Mesothelial cell of epicardium (in vitro differentiated cells): ENCODE data around the gene ABCC8. TPM values are rescaled to one million over a fixed set of nuclear protein-coding genes. Genes with fewer than 3 reads are reported as not detected.

Source experiments
- DNase-seq, 2 experiments: peaks; one replicate each; pipeline ENCODE4 v3.0.0; 2021; ENCODE audit warnings: low spot score in 2 of 2; ENCODE audit not compliant: unreplicated experiment in 2 of 2
- H3K27ac Mint-ChIP-seq: 2 replicates; pipeline ENCODE4 v1.8.0; 2021; ENCODE audit warnings: mixed read lengths
- H3K27me3 Mint-ChIP-seq: 2 replicates; pipeline ENCODE4 v1.8.0; 2021; ENCODE audit warnings: low read depth, mixed read lengths
- H3K36me3 Mint-ChIP-seq: 2 replicates; pipeline ENCODE4 v1.8.0; 2021; ENCODE audit warnings: mixed read lengths
- H3K4me1 Mint-ChIP-seq: 2 replicates; pipeline ENCODE4 v1.8.0; 2021; ENCODE audit warnings: mixed read lengths
- H3K4me3 Mint-ChIP-seq: 2 replicates; pipeline ENCODE4 v1.8.0; 2021; ENCODE audit warnings: mild to moderate bottlenecking, moderate library complexity, mixed read lengths
- H3K9me3 Mint-ChIP-seq: 2 replicates; pipeline ENCODE4 v1.8.0; 2021; ENCODE audit warnings: mixed read lengths
- CTCF ChIP-seq: fragments of 200-600 bp; sonication (generic); IDR thresholded peaks from one replicate; pipeline ENCODE4 v1.5.0; 2021; ENCODE audit warnings: antibody characterized with exemption; ENCODE audit not compliant: unreplicated experiment
- total RNA-seq: library from RNA; stranded (reverse); gene quantifications from 3 replicates; pipeline ENCODE4 v1.2.1, GENCODE V29; 2021

The ABCC8 gene
- total RNA-seq, 1 donor from 2014 or later, result not detected

- Mint-ChIP-seq H3K27ac (no peak overlapping the region), H3K4me1 (no peaks in the 10 kb centered on the region), H3K27me3 (peaks cover 16% of the 10 kb centered on the region), H3K9me3 (no peaks in the 10 kb centered on the region), H3K36me3 (no peaks in the 10 kb centered on the region), H3K4me3 (no peak overlapping the region)
- no peak for TF ChIP-seq CTCF
- no peak for DNase-seq
Observed at GRCh38 chr11:17405232-17406005, 71.2 kb downstream of the ABCC8 start.

GRCh38 chr11:17403980-17404759 is 72.5 kb downstream of the ABCC8 start:
- DNase-seq, result no peak
- H3K27ac Mint-ChIP-seq, result no peak overlapping the region

GRCh38 chr11:17402486-17402885 is 74.2 kb downstream of the ABCC8 start:
- no peak overlapping the region for H3K27ac Mint-ChIP-seq
- no peak for DNase-seq
- no peaks in the 10 kb centered on the region for H3K4me1 Mint-ChIP-seq
- peaks cover 3% of the 10 kb centered on the region for H3K9me3 Mint-ChIP-seq
- TF ChIP-seq CTCF, result no peak
- H3K27me3 Mint-ChIP-seq, result peaks cover 20% of the 10 kb centered on the region
- H3K36me3 Mint-ChIP-seq, result no peaks in the 10 kb centered on the region
- no peak overlapping the region for H3K4me3 Mint-ChIP-seq

More at GRCh38 chr11:17403980-17404759, 72.5 kb downstream of the ABCC8 start:
- Mint-ChIP-seq H3K36me3 (no peaks in the 10 kb centered on the region), H3K4me1 (no peaks in the 10 kb centered on the region), H3K9me3 (peaks cover 3% of the 10 kb centered on the region), H3K27me3 (peaks cover 19% of the 10 kb centered on the region), H3K4me3 (no peak overlapping the region)
- TF ChIP-seq CTCF, result no peak

- Mint-ChIP-seq H3K27ac (no peak overlapping the region), H3K4me1 (no peaks in the 10 kb centered on the region), H3K9me3 (peaks cover 3% of the 10 kb centered on the region), H3K4me3 (no peak overlapping the region), H3K27me3 (peaks cover 17% of the 10 kb centered on the region), H3K36me3 (no peaks in the 10 kb centered on the region)
- TF ChIP-seq CTCF, result no peak
- no peak for DNase-seq
Observed at GRCh38 chr11:17401841-17402240, 74.8 kb downstream of the ABCC8 start.

- Mint-ChIP-seq H3K27ac (no peak overlapping the region), H3K9me3 (peaks cover 3% of the 10 kb centered on the region), H3K36me3 (no peaks in the 10 kb centered on the region), H3K4me3 (no peak overlapping the region), H3K27me3 (peaks cover 17% of the 10 kb centered on the region), H3K4me1 (no peaks in the 10 kb centered on the region)
- DNase-seq, result no peak
- no peak for TF ChIP-seq CTCF
Observed at GRCh38 chr11:17401316-17401715, 75.3 kb downstream of the ABCC8 start.
